Measurements from ENCODE around the gene ARSI.
A peak's percentile ranks its signal among the peaks of the same experiment; 100 is the strongest.

The ARSI gene

DNA sequence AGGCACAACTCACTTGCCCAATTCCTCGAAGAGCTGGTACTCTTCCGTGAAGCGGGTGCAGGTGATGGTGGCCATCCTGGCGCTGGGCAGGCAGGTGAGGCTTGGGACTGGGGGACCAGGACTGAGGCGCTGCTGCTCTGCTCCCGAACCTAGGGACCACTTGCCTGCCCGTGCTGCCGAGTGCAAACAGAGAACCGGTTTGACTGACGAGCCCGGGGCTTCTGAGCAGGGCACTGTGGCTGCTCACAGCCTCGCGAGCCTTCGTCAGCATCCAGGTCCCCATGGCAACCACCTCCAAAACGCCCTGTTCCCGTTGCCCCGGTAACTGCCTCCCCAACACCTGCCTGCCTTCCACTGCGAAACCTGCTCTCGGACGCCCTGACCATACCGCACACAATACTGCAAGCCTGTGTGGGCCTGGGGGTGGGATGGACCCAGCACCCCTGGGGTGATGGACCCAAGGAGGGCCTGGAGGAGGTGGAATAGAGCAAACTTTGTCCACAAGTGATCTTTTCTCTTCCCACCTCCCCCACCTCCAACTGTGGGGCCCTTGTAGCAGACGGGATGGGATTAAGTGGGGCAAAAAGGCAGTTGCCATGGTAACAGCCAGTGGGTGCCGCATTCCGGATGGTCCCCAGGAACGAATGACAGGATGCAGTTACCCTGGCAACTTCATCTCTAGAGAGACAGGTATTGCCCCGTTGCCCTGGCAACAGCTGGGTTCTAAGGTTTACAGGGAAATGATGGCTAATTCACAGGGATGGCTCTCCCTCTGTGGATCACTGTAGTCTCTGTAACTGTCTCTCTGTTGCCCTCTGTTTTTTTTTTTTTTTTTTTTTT is 12.9 kb downstream of the ARSI start, which contains the start of gene CAMK2A:
TSS of gene CAMK2A (minus strand) at position 223 of the 840 bp plus-strand sequence. CDS start at position 75, 148 bp downstream.
- DNase-seq = no peak

DNA sequence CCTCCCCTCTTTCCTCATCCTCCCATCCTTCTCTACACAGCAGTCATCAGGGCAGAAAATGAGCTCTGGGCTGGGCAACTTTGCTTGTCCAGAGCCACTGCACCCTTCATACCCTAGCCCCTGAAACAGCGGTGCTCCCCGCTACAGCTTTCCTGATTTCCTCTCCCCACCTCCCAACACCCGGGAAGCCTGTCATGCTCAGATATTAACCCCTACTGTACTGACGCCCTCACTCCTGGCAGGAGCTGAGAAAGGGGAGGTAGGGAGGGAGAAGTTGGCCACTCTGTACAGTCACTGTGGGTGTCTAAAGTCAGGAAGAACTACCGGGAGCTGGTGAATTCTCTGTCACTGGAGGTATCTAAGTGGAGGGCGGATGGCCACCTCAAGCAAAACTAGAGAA is 13.9 kb downstream of the ARSI start:
- DNase-seq = no peak

DNA sequence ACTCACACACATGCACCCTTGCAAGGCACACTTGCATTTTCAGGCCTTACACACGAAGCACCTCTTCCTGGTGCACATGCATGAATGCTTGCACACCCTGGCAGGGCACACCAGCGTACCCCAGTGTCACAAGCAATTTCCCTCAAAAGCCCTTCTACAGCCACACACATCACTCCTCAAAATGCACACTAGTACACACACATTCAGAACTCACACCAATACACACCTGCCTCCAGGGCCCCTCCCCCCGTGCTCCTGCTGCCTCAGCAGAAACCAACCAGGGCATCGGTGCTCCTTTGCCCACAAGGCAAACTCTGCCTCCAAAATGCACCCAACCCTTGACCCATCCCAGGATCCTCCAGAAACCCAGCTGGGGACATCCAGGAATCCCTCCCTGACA is 14.3 kb downstream of the ARSI start:
- DNase-seq = no peak

DNA sequence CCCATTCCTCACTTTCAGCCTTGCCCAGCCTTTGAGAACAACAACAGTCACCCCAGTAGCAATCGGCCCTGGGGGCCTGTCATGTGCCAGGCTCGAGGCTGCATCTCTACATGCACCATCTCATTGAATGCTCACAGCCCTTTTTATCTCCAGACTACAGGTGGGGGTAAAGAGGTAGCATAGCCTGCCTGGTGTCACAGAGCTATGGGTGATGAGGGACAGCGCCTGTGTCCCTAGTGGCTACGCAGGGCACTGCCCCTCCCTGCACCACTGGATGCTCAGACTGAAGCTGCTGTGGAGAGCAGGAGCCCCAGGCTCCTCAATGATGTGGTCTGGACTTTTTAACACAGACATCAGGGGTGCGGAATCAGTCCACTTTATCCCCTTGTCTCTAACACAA is 15.9 kb downstream of the ARSI start:
- no peak for DNase-seq

DNA sequence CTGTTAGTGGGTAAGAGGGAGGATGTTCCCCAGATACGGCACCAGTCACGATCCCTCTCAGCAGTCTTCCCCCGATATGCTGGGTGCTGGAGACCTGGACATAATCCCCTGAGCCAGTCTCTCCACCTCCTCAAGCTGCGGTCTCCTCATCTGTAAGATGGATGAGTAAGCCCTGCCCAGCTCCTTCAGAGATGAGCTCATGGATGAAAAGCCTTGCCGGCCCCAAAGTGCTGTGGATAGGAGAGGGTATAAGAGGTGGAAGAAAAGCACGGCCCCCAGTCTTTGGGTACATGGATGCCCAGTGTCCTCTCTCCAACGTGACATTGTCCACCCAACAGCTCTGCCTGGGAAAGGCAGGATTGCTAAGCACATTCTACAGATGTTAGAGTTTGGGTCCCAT is 17.6 kb downstream of the ARSI start:
- DNase-seq = no peak

DNA sequence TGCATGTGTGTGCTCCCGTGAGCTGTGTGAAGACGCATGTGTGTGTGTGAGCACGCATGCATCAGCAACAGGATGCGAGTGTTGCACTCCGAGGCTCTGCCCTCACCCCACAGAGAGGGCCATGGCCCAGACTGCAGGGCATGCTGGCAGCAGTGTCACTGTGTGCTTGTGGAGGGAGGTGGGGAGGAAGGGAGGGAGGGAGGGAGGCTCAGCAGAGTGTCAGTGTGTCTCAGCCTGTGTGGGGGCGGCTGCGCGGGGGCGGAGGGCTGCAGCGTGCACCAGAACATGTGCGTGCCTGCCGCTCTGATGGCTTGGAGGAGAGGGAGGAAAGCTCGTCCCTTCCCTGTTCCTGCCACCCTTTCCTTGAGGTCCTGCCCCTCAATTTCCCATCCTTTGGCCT is 18.4 kb downstream of the ARSI start:
- DNase-seq = no peak

DNA sequence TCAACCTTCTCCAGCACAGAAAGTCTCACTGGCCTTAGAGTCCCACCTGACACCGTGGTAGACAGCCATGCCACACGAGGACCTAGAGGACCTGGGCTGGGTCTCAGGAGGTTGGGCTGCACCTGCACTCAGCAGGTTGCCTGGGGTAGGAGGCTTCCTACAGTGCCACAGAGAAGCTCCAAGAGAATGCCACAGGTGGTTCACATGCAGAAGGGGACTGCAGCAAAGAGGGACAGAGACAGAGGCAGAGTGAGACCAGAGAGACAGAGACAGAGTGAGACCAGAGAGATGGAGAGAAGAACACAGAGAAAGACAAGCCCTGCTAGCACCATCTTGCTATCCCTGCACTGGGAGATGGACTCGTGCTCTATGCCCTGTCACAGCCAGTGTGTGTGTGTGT is 18.8 kb downstream of the ARSI start:
- DNase-seq = no peak

DNA sequence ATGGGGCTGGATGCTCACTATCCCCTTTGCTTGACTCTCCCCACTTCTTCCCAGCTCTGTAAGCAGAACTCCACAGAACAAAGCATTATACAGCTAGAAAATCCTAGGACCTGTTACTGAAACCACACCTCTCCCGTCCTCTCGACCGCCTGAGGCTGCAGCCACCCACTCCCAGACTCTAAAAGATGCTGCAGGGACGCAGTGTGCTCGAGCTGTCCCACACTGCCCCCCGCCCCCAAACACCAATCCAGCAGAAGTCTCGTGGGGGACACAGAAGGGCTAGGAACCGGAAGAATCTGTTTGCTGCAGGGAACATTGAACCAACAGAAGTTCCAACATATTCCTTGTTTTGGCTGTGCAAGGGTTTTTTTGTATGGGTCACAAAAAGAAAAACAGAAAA is 20.7 kb downstream of the ARSI start:
- no peak for DNase-seq

DNA sequence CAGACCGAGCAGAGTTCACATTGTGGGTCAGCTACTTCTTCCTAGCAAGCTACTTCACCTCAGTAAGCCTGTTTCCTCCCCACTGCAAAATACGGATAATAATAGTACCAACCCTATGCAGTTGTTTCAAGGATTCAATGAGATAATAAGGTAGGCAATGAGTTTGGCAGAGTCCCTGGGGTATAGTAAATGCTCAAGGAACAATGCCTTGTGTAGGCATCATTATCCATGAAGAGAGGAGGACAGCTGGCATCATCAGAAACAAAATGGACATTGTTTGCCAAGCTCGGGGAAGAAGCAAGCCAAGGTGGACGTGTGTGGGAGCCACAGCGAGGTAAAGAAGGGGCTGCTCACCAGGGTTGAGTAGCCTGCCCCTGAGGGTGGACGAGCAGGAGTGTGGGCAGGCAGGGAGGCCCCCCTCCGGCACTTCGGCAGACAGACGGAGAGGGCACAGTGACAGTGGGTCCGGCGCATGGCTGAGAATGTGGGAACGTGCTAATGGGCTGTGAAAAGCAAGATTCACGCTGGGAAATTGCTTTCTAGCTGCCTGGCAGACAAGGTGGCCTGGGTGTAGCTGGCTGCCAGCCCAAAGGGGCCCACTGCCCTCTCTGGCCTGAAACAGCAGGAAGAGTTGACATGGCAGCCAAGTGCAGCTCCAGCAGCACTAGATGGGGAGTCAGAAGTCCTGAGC is 23.2 kb downstream of the ARSI start:
- no peak for DNase-seq

DNA sequence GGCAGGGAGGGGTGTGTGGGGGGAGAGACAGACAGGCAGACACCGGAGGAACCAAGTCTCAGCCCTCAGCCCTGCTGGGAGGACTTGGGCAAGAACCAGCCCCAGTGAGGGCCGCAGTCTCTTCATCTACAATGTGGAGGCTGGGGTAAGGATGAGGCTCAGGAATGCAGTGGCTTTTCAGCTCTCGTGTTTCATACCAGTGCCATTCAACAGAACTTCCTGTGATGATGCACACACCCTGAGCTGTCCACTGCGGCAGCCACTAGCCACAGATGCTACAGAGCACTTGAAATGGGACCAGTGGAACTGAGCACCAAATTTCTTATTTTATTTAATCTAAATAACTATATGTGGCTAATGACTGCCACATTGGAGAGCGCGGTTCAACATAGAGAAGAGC is 23.8 kb downstream of the ARSI start:
- DNase-seq = no peak

DNA sequence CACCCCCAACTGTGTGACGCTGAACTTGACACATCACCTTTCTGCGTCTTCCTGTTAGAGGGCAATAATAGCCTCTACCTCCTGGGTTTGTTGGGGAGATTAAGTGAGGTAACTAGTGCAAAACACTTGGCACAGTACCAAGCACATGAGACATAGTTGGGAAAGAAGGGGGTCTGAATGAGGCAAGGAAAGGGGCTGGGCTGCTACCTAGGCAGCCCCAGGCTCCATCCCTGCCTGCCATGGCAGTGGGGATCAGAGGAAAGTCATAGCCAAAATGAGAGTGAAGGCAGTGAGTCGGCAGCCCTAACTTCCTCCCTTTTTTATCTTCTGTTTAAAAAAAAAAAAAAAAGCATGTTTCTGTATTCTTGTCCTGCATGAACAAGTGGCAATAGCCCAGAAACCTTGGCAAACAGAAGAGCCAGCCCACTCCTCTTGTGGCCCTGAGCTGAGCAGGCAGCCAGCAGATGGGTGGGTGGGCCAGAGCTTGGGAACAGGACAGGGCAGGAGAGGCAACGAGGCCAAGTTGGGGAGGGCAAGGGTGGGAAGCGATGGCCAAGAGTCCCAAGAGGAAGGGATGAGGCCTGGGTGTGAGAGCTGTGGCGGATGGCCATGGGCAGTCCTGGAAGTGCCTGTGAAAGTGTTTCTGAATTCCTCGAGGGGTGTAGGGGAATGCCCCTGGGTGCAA is 24.5 kb downstream of the ARSI start:
- no peak for DNase-seq

DNA sequence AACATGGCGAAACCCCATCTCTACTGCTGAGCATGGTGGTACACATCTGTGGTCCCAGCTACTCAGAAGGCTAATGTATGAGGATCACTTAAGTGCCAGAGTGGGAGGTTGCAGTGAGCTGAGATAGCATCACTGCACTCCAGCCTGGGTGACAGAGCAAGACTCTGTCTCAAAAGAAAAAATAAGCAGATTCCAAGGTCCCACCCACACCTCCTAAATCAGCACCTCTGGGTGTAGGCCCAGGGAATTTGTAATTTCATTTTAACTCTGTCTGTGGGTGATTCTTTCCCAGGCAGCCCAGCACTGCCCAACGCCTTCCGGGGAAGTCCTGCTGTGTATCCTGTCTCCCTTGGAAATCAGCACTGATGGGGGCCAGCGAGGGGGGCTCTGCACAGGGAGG is 25.7 kb downstream of the ARSI start:
- no peak for DNase-seq

DNA sequence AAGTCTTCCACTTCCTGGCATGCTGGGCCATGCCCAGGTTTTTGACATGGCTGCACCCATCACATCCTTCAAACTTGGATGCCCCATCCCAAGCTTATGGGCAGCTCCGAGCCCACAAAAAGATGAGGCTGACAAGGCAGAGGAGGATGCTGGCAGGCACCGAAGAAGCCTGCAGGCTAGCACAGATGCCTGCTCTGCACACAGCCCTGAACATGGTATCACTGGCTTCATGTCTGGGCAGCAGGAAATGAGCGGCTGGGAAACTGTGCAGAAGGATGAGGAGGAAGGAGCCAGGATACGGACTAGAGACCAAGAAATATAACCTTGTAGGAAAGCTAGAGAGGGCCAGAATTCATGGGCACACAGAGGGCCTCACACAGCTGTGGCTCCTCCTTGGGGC is 27.9 kb downstream of the ARSI start:
- no peak for DNase-seq

DNA sequence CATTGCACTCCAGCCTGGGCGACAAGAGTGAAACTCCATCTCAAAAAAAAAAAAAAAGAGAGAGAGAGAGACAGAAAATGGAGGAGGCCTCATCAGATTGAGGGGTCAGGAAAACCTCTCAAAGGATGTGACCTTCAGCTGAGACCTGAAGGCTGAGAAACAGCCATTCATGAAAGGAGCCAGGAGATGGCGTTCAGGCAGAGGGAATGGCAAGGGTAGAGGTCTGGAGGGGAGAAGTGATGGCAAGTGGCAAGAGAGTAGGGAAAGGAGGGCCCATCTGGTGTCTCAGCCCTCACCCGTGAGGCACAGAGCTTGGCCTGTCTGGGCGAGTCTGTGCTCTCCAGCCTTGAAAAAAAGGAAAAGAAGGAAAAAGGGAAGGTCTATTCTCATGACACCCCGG is 30.2 kb downstream of the ARSI start:
- DNase-seq = peak in 1 of 2 donors; percentile 4

DNA sequence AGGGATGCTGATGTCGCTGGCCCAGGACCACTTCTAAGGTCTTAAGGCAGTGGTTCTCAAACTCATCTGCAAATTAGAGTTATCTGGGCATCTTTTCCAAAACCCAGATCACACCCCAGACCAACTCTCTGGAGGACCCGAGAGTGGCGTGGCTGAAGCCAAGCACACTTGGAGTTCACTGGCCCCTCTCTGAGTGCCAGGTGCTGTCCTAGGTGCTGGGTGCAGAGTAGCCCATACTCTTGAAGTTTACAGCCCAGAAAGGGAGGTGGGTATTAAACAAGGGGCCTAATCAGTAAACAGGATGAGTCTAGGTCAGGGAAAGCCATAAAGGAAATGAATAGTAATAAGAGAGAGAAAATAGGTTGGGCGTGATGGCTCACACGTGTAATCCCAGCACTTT is 30.8 kb downstream of the ARSI start:
- DNase-seq = no peak

DNA sequence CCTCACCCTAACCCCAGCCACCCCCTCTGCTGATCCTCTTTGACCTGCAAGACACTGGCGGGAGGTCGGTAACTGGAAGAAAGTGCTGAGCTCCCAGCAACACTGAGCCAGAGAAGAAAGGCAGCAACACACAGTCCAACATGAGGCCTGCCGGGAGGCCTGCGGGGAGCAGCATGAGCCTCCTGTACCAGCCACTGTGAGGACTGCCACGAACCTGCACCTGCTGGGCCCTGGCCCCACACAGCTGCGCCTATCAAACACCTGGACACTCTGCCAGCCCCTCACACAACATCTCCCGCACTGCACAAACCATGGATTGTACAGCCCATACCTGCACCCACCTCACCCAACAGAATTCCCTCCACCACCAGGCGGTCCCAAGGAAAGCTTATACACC is 31.4 kb downstream of the ARSI start:
- no peak for DNase-seq

DNA sequence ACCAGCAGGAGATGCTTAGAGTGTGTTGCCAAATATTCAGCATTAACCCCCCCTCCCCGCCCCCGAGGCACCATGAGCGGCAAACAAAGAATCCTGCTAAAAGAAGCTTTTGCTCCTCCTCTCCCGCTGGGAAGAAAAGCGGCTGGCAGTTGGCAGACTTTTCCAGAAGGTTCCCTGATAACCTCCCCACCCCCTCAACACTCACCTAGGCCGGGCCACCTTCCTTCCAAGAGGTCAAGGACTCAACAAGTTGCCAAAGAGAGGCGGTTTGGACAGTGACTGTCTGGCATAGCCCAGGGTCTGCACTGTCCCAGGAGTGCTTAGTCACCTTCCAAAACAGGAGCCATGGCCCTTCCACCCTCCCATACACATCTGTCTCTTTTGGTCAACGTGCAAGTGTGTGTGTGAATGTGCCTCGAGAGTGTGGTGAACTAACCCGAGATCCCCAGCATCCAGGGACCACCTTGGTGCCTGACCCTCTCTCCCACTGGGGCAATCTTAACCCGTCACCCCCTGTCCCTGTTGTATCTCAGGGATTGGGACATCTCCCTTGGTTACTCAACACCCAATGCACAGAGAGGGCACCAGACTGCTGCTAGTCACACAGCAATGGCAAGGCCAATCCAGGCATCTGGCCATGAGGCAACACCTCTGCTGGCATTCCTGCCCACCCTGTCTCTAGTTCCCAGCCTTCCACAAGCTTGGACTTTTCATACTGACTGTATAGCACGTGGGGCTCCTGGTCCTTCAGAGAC is 32.0 kb downstream of the ARSI start:
- DNase-seq = no peak

DNA sequence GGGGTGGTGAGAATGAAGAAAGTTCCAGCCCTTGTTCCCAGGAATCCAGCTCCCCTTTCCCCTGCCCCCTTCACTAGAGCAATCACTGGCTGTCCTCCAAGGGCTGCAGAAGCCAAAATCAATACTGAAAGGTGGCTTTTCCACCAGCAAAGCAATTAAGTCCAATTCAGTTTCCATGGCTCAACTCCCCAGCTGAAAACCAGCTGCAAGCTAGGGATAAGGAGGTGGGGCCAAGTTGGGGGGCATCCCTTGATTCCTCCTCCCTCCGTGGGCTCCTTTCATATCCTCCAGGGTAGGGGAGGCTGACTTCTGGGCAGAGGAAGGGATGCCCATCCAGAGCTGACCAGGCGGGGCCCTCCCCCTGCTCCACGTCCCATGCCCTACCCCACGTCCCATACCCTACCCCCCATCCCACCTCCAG is 35.8 kb downstream of the ARSI start:
- no peak for DNase-seq

DNA sequence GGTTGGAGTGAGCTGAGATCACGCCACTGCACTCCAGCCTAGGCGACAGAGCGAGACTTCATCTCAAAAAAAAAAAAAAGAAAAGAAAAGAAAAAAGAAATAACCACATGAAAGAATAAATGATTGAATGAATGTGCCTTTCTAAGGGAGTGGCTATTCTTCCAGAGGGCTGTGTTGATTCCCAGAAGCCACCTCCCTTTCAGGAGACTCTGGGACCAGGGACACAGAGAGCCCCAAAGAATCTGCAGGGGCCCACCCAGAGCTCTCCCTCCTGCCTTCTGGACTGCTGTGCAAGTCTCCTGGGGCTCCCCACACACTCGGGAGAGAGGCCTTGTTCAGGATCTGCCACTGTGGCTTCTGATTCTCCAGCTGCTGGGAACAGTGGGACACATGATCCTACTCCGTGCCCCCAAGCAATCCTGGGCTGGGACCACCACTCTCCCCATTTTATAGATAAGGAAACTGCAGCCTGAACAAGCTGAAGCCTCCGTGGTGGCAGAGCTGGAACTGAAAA is 36.8 kb downstream of the ARSI start:
- DNase-seq = no peak

DNA sequence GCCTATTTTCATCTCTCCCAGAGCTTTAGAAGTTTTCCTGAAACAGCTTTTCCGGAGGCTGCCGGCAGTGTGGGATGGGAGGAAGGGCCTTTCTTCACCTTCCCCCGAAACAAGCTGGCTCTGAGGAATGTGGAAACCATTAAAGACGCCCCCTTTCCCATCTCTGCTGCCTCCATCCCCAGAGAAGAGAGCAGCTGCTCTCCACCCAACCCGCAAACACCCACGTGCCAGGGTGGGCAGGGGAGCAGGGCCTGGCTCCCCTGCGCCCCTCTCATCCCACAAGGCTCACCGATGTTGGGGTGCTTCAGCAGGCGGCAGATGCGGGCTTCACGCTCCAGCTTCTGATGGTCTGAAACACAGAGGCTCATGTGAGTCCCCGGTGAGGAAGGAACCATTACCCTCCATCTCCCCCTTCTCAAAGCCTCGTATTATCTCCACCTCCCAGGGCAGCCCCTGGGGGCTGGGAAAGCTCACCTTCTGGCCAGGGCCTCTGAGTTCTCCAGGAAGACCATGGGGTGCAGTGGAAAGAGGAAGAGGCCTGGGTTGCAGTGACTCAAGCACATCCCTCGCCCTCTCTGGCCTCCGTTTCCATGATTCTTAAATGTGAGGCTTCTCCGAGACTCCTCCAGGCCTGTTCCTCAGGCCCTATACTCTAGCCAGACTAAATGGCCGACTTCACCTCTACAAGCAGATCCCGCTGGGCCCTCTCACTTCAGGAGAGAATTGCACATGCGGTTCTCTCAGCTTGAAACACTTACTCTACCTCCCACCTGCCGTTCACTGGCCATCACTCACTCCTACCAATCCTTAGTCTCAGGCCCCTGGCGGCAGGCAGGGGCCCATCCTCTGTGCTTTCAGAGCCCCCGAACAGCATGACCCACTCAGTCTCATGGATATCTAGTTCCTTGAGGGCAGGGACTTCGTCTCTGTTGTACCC is 37.8 kb downstream of the ARSI start:
- DNase-seq = no peak

DNA sequence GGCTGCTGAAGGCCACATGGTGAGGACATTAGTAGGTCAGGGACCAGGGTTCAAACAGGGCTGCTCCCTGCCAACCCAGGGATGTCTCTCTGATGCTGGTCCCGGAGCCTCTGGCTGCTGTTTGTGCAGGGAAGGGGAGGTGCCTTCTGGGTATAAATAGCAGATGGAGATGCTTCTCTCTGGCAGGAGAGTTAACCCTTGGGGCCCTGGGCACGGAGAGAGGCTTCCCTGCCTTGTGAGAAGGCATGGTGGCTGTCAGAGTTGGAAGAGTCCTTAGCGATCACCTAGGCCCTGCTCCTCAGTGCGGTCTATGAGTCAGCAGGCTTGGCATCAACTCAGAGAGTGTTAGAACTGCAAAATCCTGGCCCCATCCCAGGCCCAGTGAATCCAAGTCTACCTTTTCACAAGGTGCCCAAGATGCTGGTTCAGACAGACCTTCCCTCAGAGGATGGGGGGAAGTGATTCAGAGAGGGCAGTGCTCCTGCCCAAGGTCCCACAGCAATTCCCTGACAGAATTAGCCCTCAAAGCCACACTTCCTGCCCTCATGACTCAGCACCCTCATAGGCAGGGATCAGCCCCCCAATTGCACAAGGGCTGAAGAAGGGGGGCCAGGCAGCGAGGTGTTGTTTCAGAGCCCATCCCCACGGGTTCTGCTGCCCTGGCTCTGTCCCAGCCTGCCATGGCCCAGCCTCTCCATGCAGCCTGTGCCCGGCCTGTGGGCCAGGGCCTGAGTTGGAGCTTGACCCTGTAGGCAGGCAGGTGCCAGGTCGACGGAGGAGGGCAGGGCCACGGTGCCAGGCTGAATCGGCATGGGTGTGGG is 38.7 kb downstream of the ARSI start:
- no peak for DNase-seq

All from CD4-positive, alpha-beta T cell treated with Interleukin-1 beta for 1 hour (primary cell).